Right ventricle myocardium inferior (tissue), 1 donor: ENCODE results near the gene DRC3. TPM values are rescaled to one million over a fixed set of nuclear protein-coding genes. Genes with fewer than 3 reads are reported as not detected.
"Not testable (repeated sequence)": the region's sequence is repeated elsewhere in the genome, so short reads cannot be mapped to it uniquely, and the experiment has no call there.

Experiments
- ATAC-seq: fragments of 200-7000 bp; cut with Tn5 transposase; one replicate; pipeline ENCODE4 v1.9.1; 2020; ENCODE audit warnings: mild to moderate bottlenecking, moderate library complexity
- DNase-seq: peaks from one replicate; pipeline ENCODE4 v3.0.0; 2021; ENCODE audit errors: missing footprints
- intact Hi-C: fragments of 100-400 bp; cut with DNase I; formaldehyde crosslinking; loops from one replicate; pipeline ENCODE4 v1.11.0; 2022
- total RNA-seq: library from RNA; stranded (reverse); fragmentation: NEBNext Ultra II Directional; extraction: Animal tissue kit (Norgen Biotek cat#: 25700); gene quantifications from one replicate; pipeline ENCODE4 v1.2.1, GENCODE V29; 2021
- donor health status: DM: no; HTN: yes; CAD: no; lungs with severe emphysema.

The DRC3 gene
- total RNA-seq, 1 donor from 2014 or later, result 1.6 TPM

GRCh38 chr17:17987187-17987896, 14.7 kb downstream of the DRC3 start:
- intact Hi-C loops, result no loop called here
- DNase-seq (no peak), ATAC-seq (no peak)

GRCh38 chr17:17987901-17988300, 15.2 kb downstream of the DRC3 start:
- ATAC-seq (no peak), DNase-seq (no peak)
- intact Hi-C loops, result no loop called here

GRCh38 chr17:17988427-17988945, 15.8 kb downstream of the DRC3 start:
- ATAC-seq (no peak), DNase-seq (no peak)
- intact Hi-C loops, result no loop called here

- no peak for ATAC-seq
- intact Hi-C loops, result no loop called here
- DNase-seq, result no peak
Measured at GRCh38 chr17:17989081-17989480, 16.4 kb downstream of the DRC3 start.

GRCh38 chr17:17989618-17990017, 17.0 kb downstream of the DRC3 start:
- no peak for DNase-seq
- intact Hi-C loops, result no loop called here
- no peak for ATAC-seq

GRCh38 chr17:17990282-17990681, 17.6 kb downstream of the DRC3 start:
- intact Hi-C loops, result no loop called here
- ATAC-seq, result no peak
- no peak for DNase-seq

GRCh38 chr17:17993366-17993765, 20.7 kb downstream of the DRC3 start:
- DNase-seq (no peak), ATAC-seq (no peak)
- intact Hi-C loops, result no loop called here

- intact Hi-C loops, result loop anchor here (2.0 kb wide), 1 partner anchor 39 kb away; no protein-coding TSS in a partner anchor
- DNase-seq, result no peak
Measured at GRCh38 chr17:17993852-17994251, 21.2 kb downstream of the DRC3 start.

GRCh38 chr17:17994271-17995069, 21.8 kb downstream of the DRC3 start:
- peak; percentile 67 for ATAC-seq
- DNase-seq, result no peak
- intact Hi-C loops, result loop anchor here (2.0 kb wide), 1 partner anchor 38 kb away; no protein-coding TSS in a partner anchor

More at GRCh38 chr17:17993852-17994251, 21.2 kb downstream of the DRC3 start:
- no peak for ATAC-seq

GRCh38 chr17:17995887-17996286, 23.2 kb downstream of the DRC3 start:
- intact Hi-C loops, result loop anchor here (2.0 kb wide), 1 partner anchor 37 kb away; no protein-coding TSS in a partner anchor
- not testable (repeated sequence) for DNase-seq, ATAC-seq

GRCh38 chr17:17998934-17999333, 26.3 kb downstream of the DRC3 start:
- ATAC-seq (no peak), DNase-seq (no peak)
- intact Hi-C loops, result no loop called here

GRCh38 chr17:17999364-18000029, 26.8 kb downstream of the DRC3 start:
- intact Hi-C loops, result no loop called here
- ATAC-seq, result no peak
- no peak for DNase-seq

- intact Hi-C loops, result no loop called here
- no peak for DNase-seq
- ATAC-seq, result no peak
Measured at GRCh38 chr17:18000030-18000408, 27.4 kb downstream of the DRC3 start.

- intact Hi-C loops, result no loop called here
- DNase-seq (no peak), ATAC-seq (no peak)
Measured at GRCh38 chr17:18002171-18002570, 29.5 kb downstream of the DRC3 start.

- intact Hi-C loops, result no loop called here
- ATAC-seq, result no peak
- DNase-seq, result no peak
Measured at GRCh38 chr17:18004345-18004744, 31.7 kb downstream of the DRC3 start.

- ATAC-seq, result peak; percentile 57
- no peak for DNase-seq
- intact Hi-C loops, result no loop called here
Measured at GRCh38 chr17:18004884-18005305, 32.2 kb downstream of the DRC3 start.

- ATAC-seq (no peak), DNase-seq (no peak)
- intact Hi-C loops, result no loop called here
Measured at GRCh38 chr17:18005496-18005895, 32.8 kb downstream of the DRC3 start.

GRCh38 chr17:18006495-18007239, 34.0 kb downstream of the DRC3 start:
- ATAC-seq (no peak), DNase-seq (no peak)
- intact Hi-C loops, result no loop called here
